ES-I3 (cell line): ENCODE results near the gene ARHGEF7.

Experiments
- H3K36me3 ChIP-seq: 2 replicates; pipeline ENCODE4 v1.6.1; 2013; ENCODE audit warnings: mild to moderate bottlenecking, low read length, control low read depth, moderate library complexity; ENCODE audit not compliant: insufficient read depth
- H3K4me1 ChIP-seq: 2 replicates; pipeline ENCODE4 v1.6.1; 2013; ENCODE audit warnings: mild to moderate bottlenecking, control low read depth, low read length; ENCODE audit not compliant: insufficient read depth
- H3K9ac ChIP-seq: 2 replicates; pipeline ENCODE4 v1.6.1; 2013; ENCODE audit warnings: low read depth, mild to moderate bottlenecking, low read length, moderate library complexity
- H3K9me3 ChIP-seq: 2 replicates; pipeline ENCODE4 v1.6.1; 2013; ENCODE audit warnings: mild to moderate bottlenecking, low read length, moderate library complexity; ENCODE audit not compliant: control insufficient read depth, insufficient read depth

Gene ARHGEF7

GRCh38 chr13:111132948-111133347, 17.8 kb downstream of the ARHGEF7 start:
- Histone ChIP-seq H3K9me3 (no peaks in the 10 kb centered on the region), H3K9ac (no peak overlapping the region), H3K36me3 (no peaks in the 10 kb centered on the region), H3K4me1 (no peaks in the 10 kb centered on the region)

DNA sequence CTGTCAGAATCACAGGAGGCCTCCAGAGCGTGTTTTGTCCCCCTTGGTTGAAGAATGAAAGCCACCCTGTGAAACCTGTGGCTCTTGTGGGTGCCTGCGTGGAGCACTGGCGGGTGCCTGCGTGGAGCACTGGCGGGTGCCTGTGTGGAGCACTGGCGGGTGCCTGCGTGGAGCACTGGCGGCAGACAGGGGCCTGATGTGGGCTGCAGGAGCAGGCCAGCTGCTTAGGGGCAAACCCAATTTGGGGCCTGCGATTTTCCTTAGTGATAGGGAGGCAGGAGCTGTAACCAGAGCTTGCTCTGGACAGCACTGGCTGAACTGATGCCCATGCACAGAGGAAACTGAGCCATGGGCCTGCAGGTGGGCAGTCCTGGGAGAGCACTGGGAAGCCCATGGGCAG, 24.3 kb downstream of the ARHGEF7 start:
- H3K9ac ChIP-seq, result no peak overlapping the region
- no peaks in the 10 kb centered on the region for H3K36me3 ChIP-seq
- H3K9me3 ChIP-seq, result no peaks in the 10 kb centered on the region
- no peaks in the 10 kb centered on the region for H3K4me1 ChIP-seq

- Histone ChIP-seq H3K9me3 (no peaks in the 10 kb centered on the region), H3K36me3 (no peaks in the 10 kb centered on the region), H3K9ac (no peak overlapping the region), H3K4me1 (no peaks in the 10 kb centered on the region)
Observed at GRCh38 chr13:111139873-111140561, 24.9 kb downstream of the ARHGEF7 start.

DNA sequence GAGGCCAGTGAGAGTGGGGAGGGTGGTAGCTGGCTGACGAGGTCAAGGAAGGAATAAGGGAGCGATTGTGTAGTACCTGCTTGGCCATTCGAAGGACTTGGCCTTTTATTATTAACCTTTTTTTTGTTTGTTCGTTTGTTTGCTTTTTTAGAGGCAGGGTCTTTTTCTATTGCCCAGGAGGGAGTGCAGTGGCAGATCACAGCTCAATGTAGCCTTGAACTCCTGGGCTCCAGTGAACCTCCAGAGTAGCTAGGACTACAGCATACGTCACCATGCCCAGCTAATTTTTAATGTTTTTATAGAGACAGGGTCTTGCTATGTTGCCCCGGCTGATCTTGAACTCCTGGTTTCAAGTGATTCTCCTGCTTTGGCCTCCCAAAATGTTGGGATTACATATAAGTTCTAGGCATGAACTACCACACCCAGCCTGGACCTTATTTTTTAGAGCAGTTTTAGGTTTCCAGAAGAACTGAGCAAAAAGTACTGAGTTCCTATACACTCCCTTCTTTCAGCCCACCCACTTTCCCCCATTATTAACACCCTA, 25.5 kb downstream of the ARHGEF7 start:
- no peaks in the 10 kb centered on the region for H3K36me3 ChIP-seq
- no peak overlapping the region for H3K9ac ChIP-seq
- no peaks in the 10 kb centered on the region for H3K4me1 ChIP-seq
- no peaks in the 10 kb centered on the region for H3K9me3 ChIP-seq

DNA sequence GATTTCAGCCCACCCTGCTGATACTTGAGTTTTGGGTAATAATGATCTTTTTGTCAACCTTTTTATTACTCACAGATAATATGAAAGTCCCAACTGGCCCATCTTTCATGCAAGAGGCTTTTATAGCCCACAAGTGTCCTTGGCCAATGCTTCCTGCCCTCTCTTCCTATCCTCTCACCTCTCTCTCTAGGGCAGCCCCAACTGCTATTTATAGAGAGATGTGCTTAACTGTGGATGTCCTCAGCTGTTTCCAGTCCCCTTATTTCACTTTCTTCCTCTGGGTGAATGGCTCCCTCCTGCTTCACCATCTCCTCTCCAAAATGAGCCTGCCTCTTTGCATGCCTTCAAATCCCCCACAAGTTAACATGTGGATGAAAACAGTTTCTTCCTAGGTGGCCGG, 27.4 kb downstream of the ARHGEF7 start:
- no peak overlapping the region for H3K9ac ChIP-seq
- H3K4me1 ChIP-seq, result no peaks in the 10 kb centered on the region
- H3K36me3 ChIP-seq, result no peaks in the 10 kb centered on the region
- no peaks in the 10 kb centered on the region for H3K9me3 ChIP-seq

GRCh38 chr13:111143865-111144540, 28.9 kb downstream of the ARHGEF7 start:
- H3K36me3 ChIP-seq, result no peaks in the 10 kb centered on the region
- no peak overlapping the region for H3K9ac ChIP-seq
- H3K4me1 ChIP-seq, result no peaks in the 10 kb centered on the region
- H3K9me3 ChIP-seq, result no peaks in the 10 kb centered on the region

DNA sequence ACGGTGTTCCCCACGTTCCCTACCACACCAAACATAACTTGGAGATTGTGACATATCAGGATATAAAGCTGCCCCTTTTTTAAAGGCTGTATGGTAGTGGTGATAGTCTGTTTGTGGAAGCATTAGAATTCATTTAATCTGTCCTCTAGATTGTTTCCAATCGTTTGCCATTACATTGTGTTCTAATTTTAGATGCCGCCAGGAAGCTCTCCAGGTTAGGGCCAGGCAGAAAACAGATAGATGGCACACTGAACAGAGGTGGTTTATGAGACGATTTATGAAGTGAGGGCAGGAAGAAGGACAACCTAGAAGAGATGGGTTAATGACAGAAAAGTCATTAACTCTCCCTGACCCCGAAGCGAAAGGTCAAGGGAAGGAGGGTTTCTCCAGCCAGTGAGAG, 30.0 kb downstream of the ARHGEF7 start:
- Histone ChIP-seq H3K9ac (no peak overlapping the region), H3K9me3 (no peaks in the 10 kb centered on the region), H3K36me3 (no peaks in the 10 kb centered on the region), H3K4me1 (no peaks in the 10 kb centered on the region)

DNA sequence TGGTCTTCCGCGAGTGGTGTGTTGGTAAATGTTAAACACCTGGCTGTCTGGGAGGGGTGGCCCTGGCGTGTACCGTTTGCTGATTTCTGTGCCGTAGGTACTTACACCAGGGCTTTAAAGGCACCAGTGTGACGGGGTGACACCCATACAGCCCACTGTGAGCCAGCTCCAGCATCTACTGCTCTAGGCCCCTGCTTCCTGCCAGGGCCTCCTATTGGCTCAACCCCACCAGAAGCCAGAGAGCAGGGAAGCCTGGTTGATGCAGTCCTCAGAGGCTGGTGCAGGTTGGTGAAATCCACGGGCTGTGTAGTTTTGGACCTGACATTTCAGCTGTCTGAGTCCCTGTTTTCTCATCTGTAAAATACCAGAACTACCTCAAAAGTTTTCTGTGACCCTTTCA, 30.4 kb downstream of the ARHGEF7 start:
- no peaks in the 10 kb centered on the region for H3K36me3 ChIP-seq
- no peak overlapping the region for H3K9ac ChIP-seq
- no peaks in the 10 kb centered on the region for H3K9me3 ChIP-seq
- no peaks in the 10 kb centered on the region for H3K4me1 ChIP-seq

DNA sequence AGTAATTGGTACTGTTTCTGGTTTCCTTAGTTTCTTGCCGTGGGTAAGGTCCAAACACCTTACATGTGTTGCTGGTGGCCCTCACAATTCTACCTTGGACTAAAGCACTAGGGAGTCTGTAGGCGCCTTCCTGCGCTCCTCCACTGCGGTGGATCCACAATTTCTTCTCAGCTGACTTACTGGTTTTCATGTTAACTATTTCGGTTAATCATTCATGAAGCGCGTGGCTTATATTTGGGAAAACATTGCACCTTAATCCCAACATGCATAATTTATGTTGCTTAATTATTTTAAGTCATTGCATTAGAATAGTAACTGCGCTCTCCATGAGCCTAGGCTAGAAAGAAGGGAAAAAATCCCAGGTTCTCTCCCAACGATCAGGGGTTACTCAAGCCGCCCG, 37.7 kb downstream of the ARHGEF7 start:
- H3K9ac ChIP-seq, result peak overlapping the region; percentile 90
- no peaks in the 10 kb centered on the region for H3K9me3 ChIP-seq
- H3K4me1 ChIP-seq, result no peaks in the 10 kb centered on the region

DNA sequence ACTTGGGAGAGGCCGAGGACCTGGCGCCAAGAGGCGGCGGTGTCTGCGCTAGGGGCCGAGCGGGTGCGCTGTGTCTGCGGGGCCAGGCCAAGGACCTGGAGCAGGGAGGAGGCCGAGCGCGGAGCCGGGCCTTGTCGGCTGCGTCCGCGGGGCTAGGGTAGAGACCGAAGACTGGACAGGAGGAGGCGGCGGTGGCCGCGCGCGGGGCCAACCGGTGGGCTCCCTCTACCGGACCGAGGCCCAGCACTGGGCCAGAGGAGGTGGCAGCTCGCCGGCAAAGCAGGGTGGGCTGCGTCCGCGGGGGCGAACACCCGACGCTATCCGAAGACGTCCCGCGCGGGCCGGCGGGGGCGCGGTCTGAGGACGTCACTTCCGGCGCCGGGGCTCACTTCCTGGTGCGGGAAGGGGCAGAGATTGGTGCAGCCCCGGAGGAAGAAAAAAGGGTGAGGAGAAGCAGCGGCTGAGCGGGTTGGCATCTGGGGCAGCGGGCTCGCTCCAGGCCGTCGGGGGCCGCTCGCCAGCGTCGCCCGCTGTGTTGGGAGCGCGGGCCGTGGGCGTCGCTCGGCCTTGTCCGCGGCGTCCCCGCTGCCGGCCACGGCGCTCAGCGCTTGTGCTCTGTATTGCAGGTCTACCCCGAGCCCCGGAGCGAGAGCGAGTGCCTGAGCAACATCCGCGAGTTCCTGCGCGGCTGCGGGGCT, 38.3 kb downstream of the ARHGEF7 start:
- Histone ChIP-seq H3K9me3 (no peaks in the 10 kb centered on the region), H3K36me3 (no peaks in the 10 kb centered on the region), H3K4me1 (no peaks in the 10 kb centered on the region), H3K9ac (peak overlapping the region; percentile 90)

More for the DNA sequence above, 37.7 kb downstream of the ARHGEF7 start:
- no peaks in the 10 kb centered on the region for H3K36me3 ChIP-seq

DNA sequence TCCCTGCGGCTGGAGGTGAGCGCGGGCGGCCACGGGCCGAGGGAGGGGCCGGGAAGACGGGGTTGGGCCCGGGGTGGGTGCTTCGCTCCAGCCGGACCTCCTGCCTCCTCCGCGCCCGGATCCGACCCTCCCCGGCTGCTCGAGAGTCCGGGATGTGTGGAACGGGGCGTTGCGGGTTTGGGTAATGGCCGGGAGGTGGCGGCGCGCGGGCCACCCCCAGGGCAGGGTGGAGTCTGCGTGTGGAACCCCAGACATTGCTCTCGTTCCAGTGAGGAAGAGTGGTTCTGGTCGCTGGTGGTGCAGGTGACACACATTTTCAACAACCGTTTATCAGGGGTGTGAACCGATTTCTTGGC, 38.8 kb downstream of the ARHGEF7 start:
- H3K4me1 ChIP-seq, result no peaks in the 10 kb centered on the region

GRCh38 chr13:111156421-111156820, 41.3 kb downstream of the ARHGEF7 start:
- H3K36me3 ChIP-seq, result no peaks in the 10 kb centered on the region; the same call in 1 of the 2 replicates
- H3K9ac ChIP-seq, result no peak overlapping the region
- H3K4me1 ChIP-seq, result no peaks in the 10 kb centered on the region
- no peaks in the 10 kb centered on the region for H3K9me3 ChIP-seq

More for the DNA sequence above, 38.8 kb downstream of the ARHGEF7 start:
- Histone ChIP-seq H3K36me3 (no peaks in the 10 kb centered on the region), H3K9me3 (no peaks in the 10 kb centered on the region), H3K9ac (peak overlapping the region; percentile 90)

- Histone ChIP-seq H3K9me3 (no peaks in the 10 kb centered on the region), H3K36me3 (no peaks in the 10 kb centered on the region; the same call in 1 of the 2 replicates), H3K4me1 (no peaks in the 10 kb centered on the region), H3K9ac (no peak overlapping the region)
Observed at GRCh38 chr13:111158136-111158805, 43.2 kb downstream of the ARHGEF7 start.
